Panc1 (cell line): ENCODE data around the gene ZNF629. TPM values are rescaled to one million over a fixed set of nuclear protein-coding genes. Genes with fewer than 3 reads are reported as not detected.

Experiments
- ATAC-seq: fragments of 200-7000 bp; cut with Tn5 transposase; 2 replicates; pipeline ENCODE4 v1.9.1; 2020; ENCODE audit warnings: mild to moderate bottlenecking, moderate library complexity
- BruUV-seq: library from RNA; stranded (reverse); fragments of 400-500 nt; replicated peaks from 2 replicates; lab custom pipeline; 2021; lab: Mats Ljungman, UMichigan
- CTCF ChIA-PET: fragments of 300-600 bp; sonication (Branson Sonifier 250); formaldehyde crosslinking; loops from one replicate; lab custom pipeline; 2022; ENCODE audit warnings: antibody characterized with exemption; lab: Charles Lee
- POLR2A ChIA-PET: fragments of 300-600 bp; sonication (Branson Sonifier 250); formaldehyde crosslinking; loops from one replicate; lab custom pipeline; 2022; ENCODE audit warnings: antibody characterized with exemption; lab: Charles Lee
- DNase-seq: peaks from one replicate; pipeline ENCODE4 v3.0.0-alpha.2; 2010; ENCODE audit warnings: low read depth, low spot score
- H3K27ac ChIP-seq: 2 replicates; pipeline ENCODE4 v1.5.1; 2011; ENCODE audit warnings: mild to moderate bottlenecking, low read length, inconsistent platforms
- H3K27me3 ChIP-seq: fragments of 200-500 bp; sonication (Bioruptor generic); 2 replicates; pipeline ENCODE4 v1.6.0; 2014; ENCODE audit warnings: low read length, inconsistent platforms; ENCODE audit not compliant: control insufficient read depth, insufficient read depth
- H3K36me3 ChIP-seq: fragments of 200-500 bp; sonication (Bioruptor generic); 2 replicates; pipeline ENCODE4 v1.5.1; 2014; ENCODE audit warnings: inconsistent platforms, mild to moderate bottlenecking, low read length, moderate library complexity; ENCODE audit not compliant: control insufficient read depth, insufficient read depth
- H3K4me1 ChIP-seq: 2 replicates; pipeline ENCODE4 v1.5.1; 2011; ENCODE audit warnings: inconsistent platforms, mild to moderate bottlenecking, low read length, moderate library complexity; ENCODE audit not compliant: control insufficient read depth, insufficient read depth
- H3K4me3 ChIP-seq, 2 experiments: 2 replicates each; pipeline ENCODE4 v1.5.1; 2011 to 2012; ENCODE audit warnings: low read depth in 2 of 2, low read length in 2 of 2, mild to moderate bottlenecking in 2 of 2, inconsistent platforms in 1 of 2, moderate library complexity in 1 of 2
- H3K9me3 ChIP-seq: fragments of 200-500 bp; sonication (Bioruptor generic); 2 replicates; pipeline ENCODE4 v1.5.1; 2014; ENCODE audit warnings: low read depth, mild to moderate bottlenecking, inconsistent platforms, low read length, moderate library complexity; ENCODE audit not compliant: control insufficient read depth, insufficient read depth
- CTCF ChIP-seq: fragments of 450-650 bp; IDR thresholded peaks from 2 replicates; pipeline ENCODE4 v1.5.1; 2017; ENCODE audit warnings: mild to moderate bottlenecking
- POLR2AphosphoS5 ChIP-seq: IDR thresholded peaks from 2 replicates; pipeline ENCODE4 v1.6.1; 2012; ENCODE audit warnings: mild to moderate bottlenecking, low read depth, low read length, moderate library complexity
- REST ChIP-seq, 2 experiments: IDR thresholded peaks; 2 replicates each; pipeline ENCODE4 v1.6.1; 2011 to 2012; ENCODE audit warnings: low read depth in 2 of 2, control low read depth in 1 of 2, low read length in 1 of 2, mild to moderate bottlenecking in 1 of 2, moderate library complexity in 1 of 2; ENCODE audit not compliant: insufficient read depth in 1 of 2
- SIN3A ChIP-seq: IDR thresholded peaks from 2 replicates; pipeline ENCODE4 v1.6.1; 2012; ENCODE audit warnings: low read depth, mild to moderate bottlenecking, low read length, moderate library complexity, borderline replicate concordance; ENCODE audit not compliant: insufficient read depth
- TCF7L2 ChIP-seq: IDR thresholded peaks from 2 replicates; pipeline ENCODE4 v1.6.1; 2011; ENCODE audit warnings: mild to moderate bottlenecking, low read depth, low read length, inconsistent platforms
- in situ Hi-C: cut with HindIII; loops from 2 replicates; pipeline ENCODE4 v1.10.0; 2016; ENCODE audit warnings: low sequenced_read_pairs, low pct_unique_long_range_greater_than_20kb
- intact Hi-C: fragments of 100-400 bp; cut with micrococcal nuclease; formaldehyde crosslinking; loops from one replicate; pipeline ENCODE4 v1.10.0; 2022; ENCODE audit not compliant: unreplicated experiment
- total RNA-seq: library from RNA; stranded (reverse); gene quantifications from one replicate; pipeline ENCODE4 v1.2.1, GENCODE V29; 2021; ENCODE audit not compliant: unreplicated experiment

Gene ZNF629
- total RNA-seq, 1 experiment from 2014 or later = 19.2 TPM

GRCh38 chr16:30805056-30805369, 18.0 kb upstream of the ZNF629 start:
- POLR2A ChIA-PET = interaction anchor here (0.6 to 0.8 kb wide), 4 partner anchors 18 to 96 kb away, joined by 3 to 17 read pairs (median 4); partner anchors contain the start of gene ZNF629
- DNase-seq (no peak), ATAC-seq (peak; percentile 44)
- CTCF ChIA-PET = interaction anchor here (0.6 to 1.2 kb wide), 2 partner anchors 10 to 128 kb away, joined by 4 to 5 read pairs; no protein-coding TSS in a partner anchor
- intact Hi-C loops (no loop called here), in situ Hi-C loops (no loop called here)
- H3K4me1 ChIP-seq = peaks cover 9% of the 10 kb centered on the region; the same call in 1 of the 2 replicates
- no peaks in the 10 kb centered on the region for H3K36me3 ChIP-seq
- H3K27ac ChIP-seq = peak overlapping the region; percentile 89
- no TSS peak for BruUV-seq
- H3K4me3 ChIP-seq = peak overlapping the region; percentile 57 to 75
- no peaks in the 10 kb centered on the region for H3K27me3 ChIP-seq
- no peak for TF ChIP-seq POLR2AphosphoS5
- TF ChIP-seq CTCF = no peak
- no peak for TF ChIP-seq REST (IDR thresholded peaks at IDR 0.05; ENCODE audit: insufficient read depth in 1 of 2, low read depth in 2 of 2, low read length in 1 of 2)
- TF ChIP-seq SIN3A = no peak
- TF ChIP-seq TCF7L2 = no peak
- no peaks in the 10 kb centered on the region for H3K9me3 ChIP-seq

- in situ Hi-C loops (no loop called here), intact Hi-C loops (no loop called here)
- peaks cover 9% of the 10 kb centered on the region; the same call in 1 of the 2 replicates for H3K4me1 ChIP-seq
- no peak overlapping the region for H3K4me3 ChIP-seq
- no peaks in the 10 kb centered on the region for H3K27me3 ChIP-seq
- no peaks in the 10 kb centered on the region for H3K36me3 ChIP-seq
- ChIA-PET CTCF (interaction anchor here (0.6 kb wide), 1 partner anchor 42 kb away, joined by 3 read pairs; no protein-coding TSS in a partner anchor), POLR2A (no interaction called here)
- no peak overlapping the region for H3K27ac ChIP-seq
- no TSS peak for BruUV-seq
- no peaks in the 10 kb centered on the region for H3K9me3 ChIP-seq
- no peak for TF ChIP-seq SIN3A
- TF ChIP-seq TCF7L2 = no peak
- no peak for TF ChIP-seq CTCF
- no peak for TF ChIP-seq REST (IDR thresholded peaks at IDR 0.05; ENCODE audit: insufficient read depth in 1 of 2, low read depth in 2 of 2, low read length in 1 of 2)
- TF ChIP-seq POLR2AphosphoS5 = no peak
- DNase-seq (no peak), ATAC-seq (no peak)
These were observed 15.9 kb upstream of the ZNF629 start for GRCh38 chr16:30802936-30803335.
